GM12872 (cell line): ENCODE measurements around the gene GFRA1.

ENCODE experiments used
- TF ChIP-seq, protein P1 (sequence below): IDR thresholded peaks from 3 replicates; pipeline ENCODE4 v1.5.1; 2011; ENCODE audit warnings: low read depth, mild to moderate bottlenecking, low read length, moderate library complexity; ENCODE audit not compliant: insufficient read depth

Gene GFRA1

DNA sequence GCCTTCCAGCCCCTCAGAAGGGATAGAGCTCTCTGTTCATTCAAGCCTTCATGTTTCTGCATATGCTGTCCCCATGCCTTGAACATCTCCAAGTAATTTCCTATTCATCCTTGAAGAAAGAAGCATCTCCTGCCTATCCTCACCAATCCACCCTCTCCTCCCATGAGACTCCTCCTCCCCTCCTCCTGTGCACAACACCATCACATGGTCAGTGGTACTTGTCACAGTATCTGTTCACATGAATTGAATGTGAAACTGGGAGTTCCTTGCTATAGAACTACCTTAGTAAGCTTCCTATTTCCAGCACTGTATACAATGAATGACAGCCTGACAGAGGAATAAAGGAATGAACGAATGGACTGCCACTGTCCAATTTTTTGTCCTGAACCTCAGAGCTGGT lies 115.5 kb downstream of the GFRA1 start:
- TF ChIP-seq, protein P1, sequence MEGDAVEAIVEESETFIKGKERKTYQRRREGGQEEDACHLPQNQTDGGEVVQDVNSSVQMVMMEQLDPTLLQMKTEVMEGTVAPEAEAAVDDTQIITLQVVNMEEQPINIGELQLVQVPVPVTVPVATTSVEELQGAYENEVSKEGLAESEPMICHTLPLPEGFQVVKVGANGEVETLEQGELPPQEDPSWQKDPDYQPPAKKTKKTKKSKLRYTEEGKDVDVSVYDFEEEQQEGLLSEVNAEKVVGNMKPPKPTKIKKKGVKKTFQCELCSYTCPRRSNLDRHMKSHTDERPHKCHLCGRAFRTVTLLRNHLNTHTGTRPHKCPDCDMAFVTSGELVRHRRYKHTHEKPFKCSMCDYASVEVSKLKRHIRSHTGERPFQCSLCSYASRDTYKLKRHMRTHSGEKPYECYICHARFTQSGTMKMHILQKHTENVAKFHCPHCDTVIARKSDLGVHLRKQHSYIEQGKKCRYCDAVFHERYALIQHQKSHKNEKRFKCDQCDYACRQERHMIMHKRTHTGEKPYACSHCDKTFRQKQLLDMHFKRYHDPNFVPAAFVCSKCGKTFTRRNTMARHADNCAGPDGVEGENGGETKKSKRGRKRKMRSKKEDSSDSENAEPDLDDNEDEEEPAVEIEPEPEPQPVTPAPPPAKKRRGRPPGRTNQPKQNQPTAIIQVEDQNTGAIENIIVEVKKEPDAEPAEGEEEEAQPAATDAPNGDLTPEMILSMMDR, result no peak

DNA sequence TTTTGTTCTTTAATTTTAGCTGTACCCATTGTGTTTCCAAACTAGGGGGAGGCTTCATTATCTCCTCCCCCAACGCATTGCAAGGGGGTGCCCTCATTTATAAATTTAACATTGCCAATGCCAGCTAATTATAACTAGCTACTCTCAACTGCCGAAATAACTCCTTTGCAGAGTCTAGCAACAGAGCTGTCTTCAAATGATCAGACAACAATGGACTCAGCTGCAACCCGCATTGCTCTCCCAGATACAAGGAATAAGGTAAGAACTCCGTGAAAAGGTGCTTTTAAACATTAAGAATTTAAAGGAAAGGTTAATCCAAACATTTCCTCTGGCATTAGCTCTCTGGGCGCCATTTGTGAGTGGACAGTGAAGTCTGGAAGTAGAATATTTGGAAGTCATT lies 116.2 kb downstream of the GFRA1 start:
- TF ChIP-seq, protein P1, result no peak

DNA sequence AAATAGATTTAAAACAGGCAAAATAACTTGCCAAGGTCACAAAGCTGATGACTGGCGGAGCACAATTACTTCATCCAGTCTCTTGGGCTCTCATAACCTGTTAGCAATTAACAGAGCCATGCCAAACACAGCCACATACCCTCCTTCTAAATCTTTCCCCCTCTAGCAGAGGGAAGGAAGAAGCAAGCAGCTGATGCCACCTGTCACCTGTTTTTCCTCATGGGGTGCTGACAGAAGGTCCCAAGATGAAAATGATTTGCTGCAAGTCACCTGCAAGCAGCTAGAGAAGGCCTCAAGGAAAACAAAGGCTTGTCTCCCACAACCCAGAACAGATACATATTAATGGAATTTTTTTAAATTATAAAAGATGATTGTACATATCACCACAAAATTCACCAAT lies 117.8 kb downstream of the GFRA1 start:
- TF ChIP-seq, protein P1, result no peak

DNA sequence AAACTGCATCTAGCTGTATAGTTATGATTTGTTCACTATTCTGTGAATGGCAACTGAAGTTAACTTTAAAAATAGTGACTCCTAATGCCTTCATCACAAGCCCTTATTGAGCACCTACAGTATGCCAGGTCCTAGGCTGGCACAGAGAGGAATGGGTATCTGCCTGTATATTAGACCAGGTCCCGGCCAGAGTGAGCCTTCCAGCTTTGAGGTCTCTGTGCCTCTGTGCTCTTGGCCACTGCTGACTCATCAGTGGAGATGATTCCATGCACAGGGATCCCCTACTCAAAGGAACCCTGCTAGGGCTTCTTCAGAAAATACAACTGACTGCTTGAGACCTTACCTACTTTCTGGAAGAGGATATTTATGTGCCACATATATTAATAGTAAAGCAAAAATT lies 118.4 kb downstream of the GFRA1 start:
- TF ChIP-seq, protein P1, result no peak

DNA sequence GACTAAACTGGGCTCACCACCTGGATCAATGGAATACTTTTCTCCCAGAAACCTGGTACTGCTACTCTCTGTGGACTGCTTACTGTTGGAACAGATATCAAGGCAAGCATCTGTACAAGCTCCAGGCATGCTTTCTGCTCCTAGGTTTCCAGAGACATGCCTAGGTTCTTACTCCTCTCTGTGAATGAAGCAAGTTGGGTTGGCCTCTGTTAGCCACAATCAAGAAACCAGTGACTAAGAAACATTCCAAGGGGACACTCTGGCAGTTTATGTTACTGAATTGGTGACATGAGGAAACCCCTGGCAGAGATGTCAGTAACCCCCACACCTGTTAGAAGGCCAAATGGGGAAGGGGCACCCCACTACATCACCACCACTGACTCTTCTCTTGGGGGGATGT lies 121.9 kb downstream of the GFRA1 start:
- TF ChIP-seq, protein P1, result no peak

DNA sequence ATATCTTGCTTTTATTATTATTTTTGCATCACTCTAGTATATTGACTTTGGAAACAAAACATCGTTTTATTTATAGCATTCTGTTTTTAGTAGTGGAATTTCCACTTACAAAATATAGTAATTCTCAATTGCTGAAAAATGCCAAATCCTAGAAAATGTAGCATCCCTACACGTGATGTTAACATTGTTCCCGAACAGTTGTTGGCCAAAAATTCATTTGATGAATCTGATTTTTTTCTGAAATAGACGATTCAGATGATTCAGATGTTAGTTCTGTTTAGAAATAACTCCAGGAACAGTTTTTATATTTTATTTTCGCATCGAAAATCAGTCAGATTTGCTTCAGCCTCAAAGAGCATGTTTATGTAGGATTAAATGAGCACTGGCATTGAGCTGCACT lies 122.4 kb downstream of the GFRA1 start:
- TF ChIP-seq, protein P1, result no peak

DNA sequence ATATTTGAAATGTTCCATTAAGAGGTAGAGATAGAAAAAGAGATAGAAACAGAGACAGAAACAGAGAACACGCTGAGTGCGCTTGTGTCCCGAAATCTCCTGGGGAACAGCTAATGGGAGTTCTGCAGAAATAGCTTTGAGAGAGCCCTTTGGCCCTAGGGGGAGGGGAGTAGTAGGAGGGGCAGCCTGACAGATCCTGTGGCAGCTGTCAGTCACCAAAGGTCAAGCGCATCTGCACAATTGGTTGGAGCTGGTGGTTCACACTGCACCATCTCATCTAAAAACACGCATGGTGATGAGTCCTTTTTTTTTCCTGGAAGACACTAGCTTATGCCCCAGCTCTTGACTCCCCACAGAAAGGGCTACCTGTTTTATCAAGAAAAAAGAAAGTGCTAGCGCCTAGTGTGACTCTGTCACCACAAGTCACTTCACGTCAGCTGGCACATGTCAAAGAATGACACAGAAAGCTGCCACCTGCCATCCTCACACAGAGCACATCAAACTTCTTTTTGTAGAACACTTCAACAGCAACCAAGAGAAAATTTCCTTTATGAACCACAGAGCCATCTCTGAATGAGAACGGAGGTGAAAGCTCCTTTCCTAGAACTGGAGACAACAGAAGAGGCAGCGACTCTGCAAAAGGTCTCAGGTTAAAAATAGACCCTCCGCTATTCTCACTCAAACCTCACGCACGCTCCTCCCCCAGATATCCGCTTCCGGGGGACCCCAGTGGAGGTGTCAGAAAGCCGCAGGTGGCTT lies 125.7 kb downstream of the GFRA1 start:
- TF ChIP-seq, protein P1, result no peak
